OCI-LY1 (cell line): ENCODE measurements around the gene FAM222A.

Experiments used
- H2AFZ ChIP-seq: fragments of 200-600 bp; sonication (generic), shearing (Covaris generic); 2 replicates; pipeline ENCODE4 v1.6.0; 2014; ENCODE audit warnings: antibody characterized with exemption, mild to moderate bottlenecking, low read length
- H3F3A ChIP-seq: fragments of 200-600 bp; sonication (generic), shearing (Covaris generic); 2 replicates; pipeline ENCODE4 v1.6.0; 2014; ENCODE audit warnings: mild to moderate bottlenecking, antibody characterized with exemption, low read length, moderate library complexity; ENCODE audit not compliant: insufficient read depth
- H3K27ac ChIP-seq: fragments of 200-600 bp; sonication (generic); 2 replicates; pipeline ENCODE4 v1.5.1; 2014; ENCODE audit warnings: low read length, mixed run types, mild to moderate bottlenecking, low read depth; ENCODE audit not compliant: poor library complexity, severe bottlenecking
- H3K27me3 ChIP-seq: fragments of 200-600 bp; sonication (generic); 2 replicates; pipeline ENCODE4 v1.6.0; 2014; ENCODE audit warnings: antibody characterized with exemption, mild to moderate bottlenecking, low read length, moderate library complexity; ENCODE audit not compliant: insufficient read depth
- H3K36me3 ChIP-seq: fragments of 200-600 bp; sonication (generic); 2 replicates; pipeline ENCODE4 v1.6.1; 2014; ENCODE audit warnings: mild to moderate bottlenecking, antibody characterized with exemption, low read length, moderate library complexity, mixed read lengths; ENCODE audit not compliant: insufficient read depth
- H3K4me1 ChIP-seq: fragments of 200-600 bp; sonication (generic); 2 replicates; pipeline ENCODE4 v1.5.1; 2014; ENCODE audit warnings: mild to moderate bottlenecking, low read length, moderate library complexity; ENCODE audit not compliant: insufficient read depth, severe bottlenecking
- H3K4me2 ChIP-seq: fragments of 200-600 bp; sonication (generic), shearing (Covaris generic); 2 replicates; pipeline ENCODE4 v1.6.1; 2014; ENCODE audit warnings: low read length
- H3K4me3 ChIP-seq: fragments of 200-600 bp; sonication (generic); 2 replicates; pipeline ENCODE4 v1.5.1; 2014; ENCODE audit warnings: low read length, low read depth, mild to moderate bottlenecking, mixed read lengths; ENCODE audit not compliant: poor library complexity, severe bottlenecking
- H3K79me2 ChIP-seq: fragments of 200-600 bp; shearing (Covaris generic); 2 replicates; pipeline ENCODE4 v1.6.1; 2016; ENCODE audit warnings: mixed run types, low read length, mixed read lengths; ENCODE audit not compliant: insufficient read depth
- H3K9ac ChIP-seq: fragments of 200-600 bp; sonication (generic), shearing (Covaris generic); 2 replicates; pipeline ENCODE4 v1.6.1; 2014; ENCODE audit warnings: mild to moderate bottlenecking, low read length, mixed read lengths
- H3K9me2 ChIP-seq: fragments of 200-600 bp; sonication (generic), shearing (Covaris generic); 2 replicates; pipeline ENCODE4 v1.6.1; 2014; ENCODE audit warnings: low read depth, mild to moderate bottlenecking, low read length, mixed read lengths
- H3K9me3 ChIP-seq: fragments of 200-600 bp; shearing (Covaris generic); 2 replicates; pipeline ENCODE4 v1.6.1; 2014; ENCODE audit warnings: low read length, mixed read lengths
- H4K20me1 ChIP-seq: fragments of 200-600 bp; sonication (generic), shearing (Covaris generic); 2 replicates; pipeline ENCODE4 v1.6.0; 2016; ENCODE audit warnings: mild to moderate bottlenecking, low read length; ENCODE audit not compliant: insufficient read depth
- CTCF ChIP-seq: fragments of 200-600 bp; sonication (generic), shearing (Covaris generic); IDR thresholded peaks from 2 replicates; pipeline ENCODE4 v1.5.1; 2017; ENCODE audit warnings: mild to moderate bottlenecking, antibody characterized with exemption, low read length, moderate library complexity, mixed read lengths
- EZH2 ChIP-seq: fragments of 200-600 bp; sonication (generic), shearing (Covaris generic); IDR thresholded peaks from 2 replicates; pipeline ENCODE4 v1.8.0; 2017; ENCODE audit warnings: borderline replicate concordance, mixed run types, mild to moderate bottlenecking, antibody characterized with exemption, low read length, moderate library complexity, mixed read lengths

Gene FAM222A

DNA sequence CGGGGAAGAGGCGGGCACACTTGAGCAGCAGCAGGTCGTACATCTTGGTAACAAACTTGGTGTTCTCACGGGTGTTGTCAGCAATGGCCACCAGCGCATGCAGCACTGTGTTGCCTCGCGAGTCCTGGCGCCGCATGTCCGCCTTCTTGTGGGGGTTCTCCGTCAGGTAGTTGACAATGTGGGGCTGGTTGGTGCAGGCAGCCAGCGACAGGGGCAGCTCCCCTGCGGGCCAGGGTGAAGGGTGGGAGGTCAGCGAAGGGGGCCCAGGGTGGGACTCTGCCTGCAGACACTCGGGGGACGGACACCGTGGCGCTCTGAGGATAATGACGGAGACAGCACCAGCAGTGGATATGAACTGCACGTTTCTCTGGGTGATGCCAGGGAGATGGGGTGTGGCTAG lies 85.1 kb downstream of the FAM222A start:
- H3K27me3 ChIP-seq, result no peaks in the 10 kb centered on the region

GRCh38 chr12:109800536-109800935 lies 86.9 kb downstream of the FAM222A start:
- no peak overlapping the region for H2AFZ ChIP-seq

More for the DNA sequence above, 85.1 kb downstream of the FAM222A start:
- Histone ChIP-seq H3K9me3 (no peaks in the 10 kb centered on the region), H3K4me1 (no peaks in the 10 kb centered on the region), H3K36me3 (no peaks in the 10 kb centered on the region), H3K79me2 (no peaks in the 10 kb centered on the region), H3K9ac (no peak overlapping the region), H2AFZ (no peak overlapping the region), H4K20me1 (no peaks in the 10 kb centered on the region), H3F3A (no peaks in the 10 kb centered on the region), H3K9me2 (no peaks in the 10 kb centered on the region), H3K27ac (no peak overlapping the region), H3K4me3 (no peak overlapping the region), H3K4me2 (no peak overlapping the region)
- TF ChIP-seq CTCF, result no peak

DNA sequence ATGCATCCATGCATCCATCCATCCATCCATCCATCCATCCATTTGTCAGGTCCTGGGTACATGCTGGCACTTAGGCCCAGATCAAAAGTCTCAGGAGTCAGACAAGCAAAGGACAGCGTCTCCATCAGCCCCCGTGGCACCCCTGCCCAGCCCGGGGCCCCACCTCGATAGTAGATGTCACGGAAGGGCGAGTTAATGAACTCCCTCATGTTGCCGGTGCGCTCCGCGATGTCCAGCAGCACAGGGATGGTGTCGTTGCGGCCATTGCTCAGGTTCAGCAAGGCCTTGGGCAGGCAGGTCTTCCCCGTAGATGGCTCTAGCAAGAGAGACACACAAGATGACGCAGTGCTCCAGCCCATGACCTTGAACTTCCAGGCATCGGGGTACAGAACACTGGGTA lies 89.2 kb downstream of the FAM222A start:
- Histone ChIP-seq H2AFZ (no peak overlapping the region), H3K36me3 (no peaks in the 10 kb centered on the region), H3F3A (no peaks in the 10 kb centered on the region), H3K4me3 (no peak overlapping the region), H3K9me2 (no peaks in the 10 kb centered on the region), H3K4me2 (no peak overlapping the region), H3K9me3 (no peaks in the 10 kb centered on the region), H3K9ac (no peak overlapping the region), H3K27me3 (no peaks in the 10 kb centered on the region), H3K4me1 (no peaks in the 10 kb centered on the region), H3K27ac (no peak overlapping the region), H4K20me1 (no peaks in the 10 kb centered on the region), H3K79me2 (no peaks in the 10 kb centered on the region)
- TF ChIP-seq CTCF (no peak), EZH2 (no peak)

More at GRCh38 chr12:109800536-109800935, 86.9 kb downstream of the FAM222A start:
- Histone ChIP-seq H3F3A (no peaks in the 10 kb centered on the region), H3K9me3 (no peaks in the 10 kb centered on the region), H3K4me1 (no peaks in the 10 kb centered on the region), H3K27ac (no peak overlapping the region), H3K9me2 (no peaks in the 10 kb centered on the region), H3K4me3 (no peak overlapping the region), H3K27me3 (no peaks in the 10 kb centered on the region), H3K79me2 (no peaks in the 10 kb centered on the region), H3K9ac (no peak overlapping the region), H3K4me2 (no peak overlapping the region), H3K36me3 (no peaks in the 10 kb centered on the region), H4K20me1 (no peaks in the 10 kb centered on the region)
- TF ChIP-seq EZH2 (no peak), CTCF (no peak)
